Pancreas (tissue), 10 donors: ENCODE data around the gene GLTP. TPM values are rescaled to one million over a fixed set of nuclear protein-coding genes. Genes with fewer than 3 reads are reported as not detected.
A peak's percentile ranks its signal among the peaks of the same experiment; 100 is the strongest.

Experiments used
- ATAC-seq, 4 donors: fragments of 200-7000 bp; cut with Tn5 transposase; one replicate each; pipeline versions ENCODE4 v1.8.0 to v1.9.1; 2020; ENCODE audit warnings: mild to moderate bottlenecking in 4 of 4, moderate library complexity in 4 of 4
- DNase-seq, 6 donors: peaks; one replicate each; pipeline ENCODE4 v3.0.0-alpha.2; 2020
- FAIRE-seq: peaks from 2 replicates; lab custom pipeline; 2012; peaks lifted over from hg19 to GRCh38; lab: Jason Lieb, UNC
- H3K27ac ChIP-seq, 4 donors: fragments of 200-600 bp; sonication (generic); 1 replicate in 3 of 4; 2 replicates in 1 of 4; pipeline versions ENCODE4 v1.5.0 to v1.8.0; 2020
- H3K27me3 ChIP-seq, 4 donors: fragments of 200-600 bp; one replicate each; pipeline ENCODE4 v1.8.0; 2021
- H3K36me3 ChIP-seq, 3 donors: fragments of 200-600 bp; sonication (generic) in 1 of 3; one replicate each; pipeline versions ENCODE4 v1.5.0 to v1.8.0; 2020 to 2021
- H3K4me1 ChIP-seq, 3 donors: fragments of 200-600 bp; one replicate each; pipeline ENCODE4 v1.8.0; 2021
- H3K4me3 ChIP-seq, 4 donors: fragments of 200-600 bp; sonication (generic) in 2 of 4; one replicate each; pipeline versions ENCODE4 v1.5.0 to v1.8.0; 2020 to 2021
- H3K9me3 ChIP-seq, 4 donors: fragments of 200-600 bp; one replicate each; pipeline ENCODE4 v1.8.0; 2021
- CTCF ChIP-seq, 4 donors: fragments of 200-600 bp; sonication (generic) in 3 of 4; IDR thresholded peaks; one replicate each; pipeline versions ENCODE4 v1.5.0 to v1.8.0; 2021; ENCODE audit warnings: antibody characterized with exemption in 4 of 4
- WGBS, 2 donors: extraction: QIAGEN DNeasy Blood & Tissue Kit; methylation state at CpG; one replicate each; pipeline ENCODE4 v1.1.7; 2013; 5-methylcytosine and 5-hydroxymethylcytosine counted together
- intact Hi-C, 3 donors: fragments of 100-400 bp; cut with DNase I; formaldehyde crosslinking; loops; one replicate each; pipeline versions ENCODE4 v1.11.1 to v1.14.2; 2022
- polyA plus RNA-seq, 2 donors: library from polyadenylated mRNA; stranded (reverse); fragments of 200-250 nt; gene quantifications; one replicate each; pipeline ENCODE4 v1.2.3, GENCODE V29; 2013
- total RNA-seq, 6 donors: library from RNA; stranded (reverse); fragmentation: NEBNext Ultra II Directional in 4 of 6; extraction: Animal tissue kit (Norgen Biotek cat#: 25700) in 4 of 6; gene quantifications; one replicate each; pipeline versions ENCODE4 v1.2.1 to v1.2.4, GENCODE V29; 2021 to 2023
- donor health status: healthy with polysubstance abuse.
- donor health status: DM: no; HTN: no; CAD: no; lungs with moderate emphysema.
- donor health status: DM: no; HTN: no; CAD: no.
- donor health status: control.
- donor health status: control.
- donor health status: Bipolar disorder and iron deficiency.
- donor health status: DM: yes; HTN: yes; CAD: no.
- donor health status: DM: no; HTN: no; CAD: no.
- donor health status: DM: no; HTN: no; CAD: no.
- donor health status: DM: yes; HTN: yes; CAD: no.

GLTP gene
- total and polyA plus RNA-seq, 8 donors: 14.7 to 24.9 (median 16.8) TPM

- Histone ChIP-seq H3K4me3 (no peak overlapping the region), H3K9me3 (no peaks in the 10 kb centered on the region), H3K4me1 (no peaks in the 10 kb centered on the region), H3K36me3 (no peaks in the 10 kb centered on the region), H3K27me3 (no peaks in the 10 kb centered on the region), H3K27ac (no peak overlapping the region)
- WGBS, 2 donors: 63 to 68% methylated on average over 7 of the region's 7 CpGs
- FAIRE-seq (no peak), ATAC-seq (no peak), DNase-seq (no peak)
- TF ChIP-seq CTCF (IDR thresholded peaks at IDR 0.05): no peak
- intact Hi-C loops: loop anchor here in 2 of 3 donors (5.0 kb wide), 1 partner anchor 33 kb away; no protein-coding TSS in a partner anchor
Observed at GRCh38 chr12:109840305-109841074, 39.9 kb downstream of the GLTP start.

- TF ChIP-seq CTCF (IDR thresholded peaks at IDR 0.05): no peak
- 62 to 75% methylated on average over 6 of the region's 6 CpGs for WGBS, 2 donors
- Histone ChIP-seq H3K27ac (no peak overlapping the region), H3K4me3 (no peak overlapping the region), H3K27me3 (no peaks in the 10 kb centered on the region), H3K9me3 (no peaks in the 10 kb centered on the region), H3K4me1 (no peaks in the 10 kb centered on the region), H3K36me3 (no peaks in the 10 kb centered on the region)
- no peak for FAIRE-seq
- no peak for ATAC-seq
- intact Hi-C loops: no loop called here
- DNase-seq: no peak
Observed at GRCh38 chr12:109839444-109839843, 40.9 kb downstream of the GLTP start.

GRCh38 chr12:109836916-109837315 lies 43.4 kb downstream of the GLTP start:
- no peak overlapping the region for H3K27ac ChIP-seq
- H3K27me3 ChIP-seq: no peaks in the 10 kb centered on the region
- FAIRE-seq (no peak), DNase-seq (peak in 2 of 6 donors; percentile 31 to 58), ATAC-seq (peak in 2 of 4 donors; percentile 60 to 64)
- WGBS, 2 donors: 27 to 28% methylated on average over 3 of the region's 3 CpGs
- intact Hi-C loops: no loop called here
- no peak for TF ChIP-seq CTCF (IDR thresholded peaks at IDR 0.05)
- H3K9me3 ChIP-seq: no peaks in the 10 kb centered on the region
- no peak overlapping the region for H3K4me3 ChIP-seq
- H3K4me1 ChIP-seq: peaks cover 0 to 7% (median 2%) of the 10 kb centered on the region in 3 donors
- no peaks in the 10 kb centered on the region for H3K36me3 ChIP-seq

GRCh38 chr12:109835827-109836226 lies 44.5 kb downstream of the GLTP start:
- H3K27ac ChIP-seq: no peak overlapping the region
- no peaks in the 10 kb centered on the region for H3K9me3 ChIP-seq
- no peak for TF ChIP-seq CTCF (IDR thresholded peaks at IDR 0.05)
- FAIRE-seq (no peak), ATAC-seq (no peak), DNase-seq (no peak)
- H3K4me3 ChIP-seq: no peak overlapping the region
- no peaks in the 10 kb centered on the region for H3K27me3 ChIP-seq
- H3K36me3 ChIP-seq: no peaks in the 10 kb centered on the region
- intact Hi-C loops: no loop called here
- WGBS, 2 donors: 92 to 99% methylated on average over 4 of the region's 4 CpGs
- H3K4me1 ChIP-seq: peaks cover 0 to 17% (median 4%) of the 10 kb centered on the region in 3 donors
